Upper lobe of left lung (tissue), 6 donors: Measurements from ENCODE around the gene CATSPERB. TPM values are rescaled to one million over a fixed set of nuclear protein-coding genes. Genes with fewer than 3 reads are reported as not detected.
"Not testable (repeated sequence)": the region's sequence is repeated elsewhere in the genome, so short reads cannot be mapped to it uniquely, and the experiment has no call there.

Experiments used
- ATAC-seq, 2 donors: fragments of 200-7000 bp; cut with Tn5 transposase; one replicate each; pipeline ENCODE4 v1.9.1; 2022; ENCODE audit warnings: mild to moderate bottlenecking in 2 of 2, moderate library complexity in 2 of 2; ENCODE audit not compliant: low FRiP score in 2 of 2
- DNase-seq, 2 donors: peaks; one replicate each; pipeline ENCODE4 v3.0.0-alpha.2; 2019 to 2020
- H3K27ac ChIP-seq, 4 donors: fragments of 200-600 bp; sonication (generic); one replicate each; pipeline ENCODE4 v1.5.1; 2016 to 2019
- H3K27me3 ChIP-seq, 4 donors: fragments of 200-600 bp; sonication (generic); one replicate each; pipeline ENCODE4 v1.5.1; 2017 to 2019
- H3K36me3 ChIP-seq, 4 donors: fragments of 200-600 bp; sonication (generic); one replicate each; pipeline ENCODE4 v1.5.1; 2016 to 2019
- H3K4me1 ChIP-seq, 4 donors: fragments of 200-600 bp; sonication (generic); one replicate each; pipeline ENCODE4 v1.5.1; 2018 to 2019
- H3K4me3 ChIP-seq, 4 donors: fragments of 200-600 bp; sonication (generic); one replicate each; pipeline ENCODE4 v1.5.1; 2017 to 2019; ENCODE audit warnings: mild to moderate bottlenecking in 2 of 4, moderate library complexity in 1 of 4
- H3K9me3 ChIP-seq, 4 donors: fragments of 200-600 bp; sonication (generic); one replicate each; pipeline ENCODE4 v1.5.1; 2018 to 2019
- CTCF ChIP-seq, 6 experiments: fragments of 450-650 bp in 4 of 6; fragments of 200-600 bp in 2 of 6; sonication (generic) in 2 of 6; IDR thresholded peaks; one replicate each; pipeline ENCODE4 v1.5.1; 2016 to 2019; ENCODE audit warnings: antibody characterized with exemption in 6 of 6
- EP300 ChIP-seq, 4 donors: sonication (generic); formaldehyde crosslinking; IDR thresholded peaks; one replicate each; pipeline ENCODE4 v1.5.1; 2017; ENCODE audit warnings: antibody characterized with exemption in 4 of 4, control low read depth in 2 of 4
- POLR2A ChIP-seq, 4 donors: fragments of 450-650 bp; IDR thresholded peaks; one replicate each; pipeline ENCODE4 v1.5.1; 2016 to 2017; ENCODE audit warnings: antibody characterized with exemption in 4 of 4, mild to moderate bottlenecking in 2 of 4
- POLR2AphosphoS5 ChIP-seq, 2 donors: sonication (generic); formaldehyde crosslinking; IDR thresholded peaks; one replicate each; pipeline ENCODE4 v1.5.1; 2017; ENCODE audit warnings: antibody characterized with exemption in 2 of 2
- WGBS, 2 donors: methylation state at CpG; one replicate each; pipeline ENCODE4 v1.1.5; 2017 to 2018; 5-methylcytosine and 5-hydroxymethylcytosine counted together
- total RNA-seq, 6 donors: library from RNA; depleted of rRNA in 4 of 6; stranded (reverse); fragments of >200 nt in 4 of 6; gene quantifications; one replicate each; pipeline versions ENCODE4 v1.1.0 to v1.2.1, GENCODE V29; 2016 to 2021
- donor health status: DM: no; HTN: no; CAD: no; lungs with moderate emphysema.
- donor health status: DM: no; HTN: yes; CAD: no; lungs with severe emphysema.

CATSPERB gene
- total RNA-seq, 6 donors from 2014 or later: 0.63 to 16.8 (median 3.9) TPM

GRCh38 chr14:91570021-91570420 is 161.9 kb downstream of the CATSPERB start:
- WGBS, 2 donors: 67 to 83% methylated on average over 1 of the region's 1 CpG
- no peak for DNase-seq
- Histone ChIP-seq H3K27ac (no peak overlapping the region), H3K4me3 (no peak overlapping the region), H3K36me3 (no peaks in the 10 kb centered on the region), H3K9me3 (no peaks in the 10 kb centered on the region), H3K27me3 (peaks cover 0 to 7% (median 3%) of the 10 kb centered on the region in 4 donors), H3K4me1 (peaks cover 7 to 11% (median 9%) of the 10 kb centered on the region in 4 donors)
- ATAC-seq: no peak
- no peak for TF ChIP-seq EP300 (IDR thresholded peaks at IDR 0.05)
- no peak for TF ChIP-seq POLR2A (IDR thresholded peaks at IDR 0.05)
- no peak for TF ChIP-seq POLR2AphosphoS5 (IDR thresholded peaks at IDR 0.05)
- TF ChIP-seq CTCF (IDR thresholded peaks at IDR 0.05): no peak

GRCh38 chr14:91569301-91569700 is 162.6 kb downstream of the CATSPERB start:
- DNase-seq: no peak
- Histone ChIP-seq H3K27me3 (peaks cover 0 to 5% (median 1%) of the 10 kb centered on the region in 4 donors), H3K27ac (no peak overlapping the region), H3K9me3 (no peaks in the 10 kb centered on the region), H3K4me3 (no peak overlapping the region), H3K4me1 (peaks cover 5 to 7% (median 6%) of the 10 kb centered on the region in 4 donors), H3K36me3 (no peaks in the 10 kb centered on the region)
- ATAC-seq: no peak
- TF ChIP-seq POLR2A (IDR thresholded peaks at IDR 0.05) (no peak), POLR2AphosphoS5 (IDR thresholded peaks at IDR 0.05) (no peak), EP300 (IDR thresholded peaks at IDR 0.05) (no peak), CTCF (IDR thresholded peaks at IDR 0.05) (no peak)

- DNase-seq (no peak), ATAC-seq (no peak)
- Histone ChIP-seq H3K4me3 (no peak overlapping the region), H3K27me3 (no peaks in the 10 kb centered on the region), H3K4me1 (peaks cover 0 to under 1% (median under 1%) of the 10 kb centered on the region in 4 donors), H3K36me3 (no peaks in the 10 kb centered on the region), H3K9me3 (no peaks in the 10 kb centered on the region), H3K27ac (no peak overlapping the region)
- TF ChIP-seq CTCF (IDR thresholded peaks at IDR 0.05): no peak
- no peak for TF ChIP-seq POLR2AphosphoS5 (IDR thresholded peaks at IDR 0.05)
- no peak for TF ChIP-seq EP300 (IDR thresholded peaks at IDR 0.05)
- no peak for TF ChIP-seq POLR2A (IDR thresholded peaks at IDR 0.05)
- WGBS, 2 donors: 85 to 95% methylated on average over 4 of the region's 4 CpGs
Observed at GRCh38 chr14:91568626-91569025, 163.3 kb downstream of the CATSPERB start.

GRCh38 chr14:91567827-91568226 is 164.1 kb downstream of the CATSPERB start:
- not testable (repeated sequence) for H3K9me3 ChIP-seq, H3K27me3 ChIP-seq, H3K4me1 ChIP-seq, ATAC-seq, H3K27ac ChIP-seq, H3K36me3 ChIP-seq, DNase-seq, H3K4me3 ChIP-seq
- WGBS, 2 donors: 52 to 73% methylated on average over 3 to 4 of the region's 4 CpGs

- Histone ChIP-seq H3K36me3 (no peaks in the 10 kb centered on the region), H3K27me3 (no peaks in the 10 kb centered on the region), H3K9me3 (no peaks in the 10 kb centered on the region), H3K27ac (no peak overlapping the region), H3K4me1 (no peaks in the 10 kb centered on the region), H3K4me3 (no peak overlapping the region)
- WGBS, 2 donors: 79 to 89% methylated on average over 2 of the region's 2 CpGs
- DNase-seq (no peak), ATAC-seq (no peak)
- no peak for TF ChIP-seq EP300 (IDR thresholded peaks at IDR 0.05)
- TF ChIP-seq CTCF (IDR thresholded peaks at IDR 0.05): no peak
- TF ChIP-seq POLR2A (IDR thresholded peaks at IDR 0.05): no peak
- TF ChIP-seq POLR2AphosphoS5 (IDR thresholded peaks at IDR 0.05): no peak
Observed at GRCh38 chr14:91555531-91555930, 176.4 kb downstream of the CATSPERB start.
